GM21529 (cell line): ENCODE results near the gene DDX60.
"Not testable (repeated sequence)": the region's sequence is repeated elsewhere in the genome, so short reads cannot be mapped to it uniquely, and the experiment has no call there.

Source experiments
- ATAC-seq: cut with Tn5 transposase; IDR thresholded peaks from one replicate; pipeline ENCODE4 v1.9.1; 2021; ENCODE audit not compliant: unreplicated experiment

The DDX60 gene, protein sequence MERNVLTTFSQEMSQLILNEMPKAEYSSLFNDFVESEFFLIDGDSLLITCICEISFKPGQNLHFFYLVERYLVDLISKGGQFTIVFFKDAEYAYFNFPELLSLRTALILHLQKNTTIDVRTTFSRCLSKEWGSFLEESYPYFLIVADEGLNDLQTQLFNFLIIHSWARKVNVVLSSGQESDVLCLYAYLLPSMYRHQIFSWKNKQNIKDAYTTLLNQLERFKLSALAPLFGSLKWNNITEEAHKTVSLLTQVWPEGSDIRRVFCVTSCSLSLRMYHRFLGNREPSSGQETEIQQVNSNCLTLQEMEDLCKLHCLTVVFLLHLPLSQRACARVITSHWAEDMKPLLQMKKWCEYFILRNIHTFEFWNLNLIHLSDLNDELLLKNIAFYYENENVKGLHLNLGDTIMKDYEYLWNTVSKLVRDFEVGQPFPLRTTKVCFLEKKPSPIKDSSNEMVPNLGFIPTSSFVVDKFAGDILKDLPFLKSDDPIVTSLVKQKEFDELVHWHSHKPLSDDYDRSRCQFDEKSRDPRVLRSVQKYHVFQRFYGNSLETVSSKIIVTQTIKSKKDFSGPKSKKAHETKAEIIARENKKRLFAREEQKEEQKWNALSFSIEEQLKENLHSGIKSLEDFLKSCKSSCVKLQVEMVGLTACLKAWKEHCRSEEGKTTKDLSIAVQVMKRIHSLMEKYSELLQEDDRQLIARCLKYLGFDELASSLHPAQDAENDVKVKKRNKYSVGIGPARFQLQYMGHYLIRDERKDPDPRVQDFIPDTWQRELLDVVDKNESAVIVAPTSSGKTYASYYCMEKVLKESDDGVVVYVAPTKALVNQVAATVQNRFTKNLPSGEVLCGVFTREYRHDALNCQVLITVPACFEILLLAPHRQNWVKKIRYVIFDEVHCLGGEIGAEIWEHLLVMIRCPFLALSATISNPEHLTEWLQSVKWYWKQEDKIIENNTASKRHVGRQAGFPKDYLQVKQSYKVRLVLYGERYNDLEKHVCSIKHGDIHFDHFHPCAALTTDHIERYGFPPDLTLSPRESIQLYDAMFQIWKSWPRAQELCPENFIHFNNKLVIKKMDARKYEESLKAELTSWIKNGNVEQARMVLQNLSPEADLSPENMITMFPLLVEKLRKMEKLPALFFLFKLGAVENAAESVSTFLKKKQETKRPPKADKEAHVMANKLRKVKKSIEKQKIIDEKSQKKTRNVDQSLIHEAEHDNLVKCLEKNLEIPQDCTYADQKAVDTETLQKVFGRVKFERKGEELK (N-terminal part only)

DNA sequence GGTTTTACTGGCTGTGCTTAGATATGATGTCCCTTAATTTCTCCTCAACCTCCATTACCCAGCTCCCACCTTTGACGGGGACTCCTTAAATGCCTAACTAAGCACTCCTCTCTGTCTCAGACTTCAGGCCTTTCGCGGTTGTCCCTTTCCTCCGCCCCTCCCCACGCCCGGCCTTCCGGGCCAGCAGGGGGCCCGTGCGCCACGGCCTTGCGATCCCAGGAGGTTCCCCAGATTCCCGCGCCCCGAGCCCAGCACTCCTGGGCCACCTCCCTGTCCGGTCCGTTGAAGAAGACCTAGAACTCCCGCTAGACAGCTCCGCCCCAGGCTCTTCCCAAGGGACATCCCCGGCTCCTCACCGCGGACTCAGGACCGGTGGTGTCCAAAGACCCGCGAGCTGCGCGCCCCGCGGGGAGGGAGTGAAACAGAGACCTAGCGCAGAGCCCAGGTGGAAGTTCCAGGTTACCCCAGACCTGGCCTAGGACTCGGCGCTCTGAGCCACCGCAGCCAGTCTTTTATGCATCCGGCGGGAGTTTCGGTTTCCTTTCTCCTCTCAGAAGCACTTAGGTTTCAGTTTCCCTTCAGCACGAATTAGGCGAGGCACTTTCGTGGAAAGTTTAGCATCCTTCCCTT is at the start of gene DDX60:
DDX60 (minus strand) TSS at position 487 of the 630 bp plus-strand sequence. CDS start 7,493 bp downstream, outside the sequence.
- ATAC-seq: peak; percentile 98

DNA sequence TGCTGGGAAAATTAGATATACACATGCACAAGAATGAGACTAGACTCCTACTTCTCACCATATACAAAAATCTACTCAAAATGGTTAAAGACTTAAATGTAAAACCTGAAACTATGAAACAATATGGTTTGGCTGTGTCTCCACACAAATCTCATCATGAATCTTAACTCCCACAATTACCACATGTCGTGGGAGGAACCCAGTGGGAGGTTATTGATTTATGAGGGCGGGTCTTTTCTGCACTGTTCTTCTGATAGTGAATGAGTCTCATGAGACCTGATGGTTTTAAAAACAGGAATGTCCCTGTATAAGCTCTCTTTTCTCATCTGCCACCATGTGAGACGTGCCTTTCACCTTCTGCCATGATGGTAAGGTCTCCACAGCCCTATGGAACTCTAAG is 48.5 kb upstream of the DDX60 start:
- ATAC-seq: no peak

DNA sequence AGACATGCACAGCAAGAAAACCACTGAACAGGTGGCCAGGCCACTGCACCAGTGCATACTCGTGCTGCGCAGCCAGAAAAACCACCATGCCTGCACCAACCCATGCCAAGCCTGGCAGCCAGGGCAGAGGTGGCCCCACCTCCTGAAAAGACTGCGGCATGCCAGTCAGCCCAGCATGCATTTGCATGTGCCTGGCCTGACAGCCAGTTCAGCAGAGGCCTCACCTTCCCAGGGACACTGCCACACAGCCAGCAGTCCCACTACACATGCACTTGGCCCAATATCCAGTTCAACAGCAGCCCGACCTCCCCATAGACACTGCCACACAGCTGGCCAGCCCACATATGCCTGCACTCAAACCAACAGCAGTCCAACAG is 43.5 kb upstream of the DDX60 start:
- no peak for ATAC-seq

DNA sequence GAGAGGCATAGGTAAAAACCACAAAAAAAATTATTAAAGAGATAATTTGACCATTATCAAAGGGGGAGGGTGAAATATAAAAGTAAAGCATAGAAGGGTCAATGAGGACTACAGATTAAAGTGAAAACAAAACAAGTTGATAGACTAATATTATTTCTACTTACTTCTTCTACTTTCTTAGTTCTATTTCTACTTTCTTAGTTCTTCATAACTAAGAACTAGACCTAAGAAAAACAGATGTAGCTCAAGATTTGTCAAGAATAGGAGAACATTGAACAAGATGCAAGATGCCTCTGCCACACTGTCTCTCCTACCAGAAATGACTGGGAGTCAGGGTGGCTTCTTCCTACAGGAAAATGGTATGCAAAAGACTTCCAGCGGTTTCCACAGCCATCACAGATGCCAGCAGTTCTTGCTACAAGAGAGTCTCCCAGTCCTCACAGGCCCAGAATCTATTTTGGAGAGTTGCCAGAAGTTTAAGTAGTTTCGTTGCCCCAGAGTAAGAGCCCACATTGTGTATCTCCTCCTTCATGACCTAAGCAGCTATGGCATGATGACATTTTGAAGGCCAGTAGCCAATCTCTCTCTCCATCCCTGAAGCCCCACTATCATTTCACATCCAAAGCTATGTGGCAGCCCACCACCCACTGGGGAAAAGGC is 42.9 kb upstream of the DDX60 start:
- ATAC-seq: peak; percentile 78

DNA sequence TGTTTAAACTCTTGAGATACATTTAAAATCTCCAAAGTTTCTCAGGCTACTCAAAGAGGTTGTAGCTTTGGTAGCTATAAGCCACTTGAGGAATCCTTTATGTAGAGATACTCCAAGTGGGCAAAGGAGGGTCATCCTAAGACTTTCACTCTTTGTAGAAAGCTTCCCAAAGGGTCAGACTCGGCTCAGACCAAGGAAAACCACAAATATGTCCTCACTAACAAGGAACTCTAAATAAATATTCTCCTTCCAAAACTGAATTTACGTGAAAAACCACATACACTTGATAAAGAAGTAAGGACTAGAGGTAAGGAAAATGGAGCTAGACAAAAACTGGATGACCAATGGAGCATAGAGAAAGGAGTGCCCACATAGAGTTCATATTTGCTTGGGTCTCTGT is 41.7 kb upstream of the DDX60 start:
- ATAC-seq: no peak

DNA sequence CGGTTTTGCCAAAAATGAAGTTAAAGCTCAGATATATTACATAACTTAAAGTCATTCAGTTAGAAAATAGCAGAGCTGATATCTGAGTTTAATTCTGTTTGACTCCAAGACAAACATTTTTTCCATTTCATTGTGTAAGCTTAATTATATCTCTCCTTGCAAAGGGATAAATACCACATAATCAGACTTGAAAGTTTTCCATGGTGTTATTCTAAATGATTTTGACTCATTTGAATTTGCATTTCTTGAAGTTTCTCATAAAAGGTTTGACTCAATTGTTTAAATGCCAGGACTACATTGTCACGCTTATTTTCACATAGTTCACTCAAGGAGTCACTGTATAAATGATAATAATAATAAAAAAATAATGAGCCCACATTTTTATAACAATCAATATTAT is 39.4 kb upstream of the DDX60 start:
- ATAC-seq: no peak

DNA sequence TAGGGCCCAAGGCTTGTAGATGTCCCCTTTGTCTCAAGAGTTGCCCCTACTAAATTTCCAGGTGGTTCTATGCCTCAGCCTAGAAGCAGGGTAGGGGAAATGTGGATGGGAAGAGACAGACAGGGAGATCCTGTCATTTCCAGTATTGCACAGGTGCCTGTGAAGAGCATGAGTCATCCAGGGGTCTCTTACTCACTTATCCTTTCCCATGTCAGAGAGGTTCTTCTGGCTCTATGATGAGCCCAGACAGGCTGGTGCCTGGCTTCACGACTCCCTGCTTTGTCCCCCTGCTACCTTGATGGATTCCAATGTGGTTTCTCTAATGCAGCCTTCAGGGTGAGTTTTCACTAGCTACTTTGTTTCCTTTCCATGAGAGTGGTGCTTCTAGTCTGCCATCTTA is 35.2 kb upstream of the DDX60 start:
- ATAC-seq: no peak

DNA sequence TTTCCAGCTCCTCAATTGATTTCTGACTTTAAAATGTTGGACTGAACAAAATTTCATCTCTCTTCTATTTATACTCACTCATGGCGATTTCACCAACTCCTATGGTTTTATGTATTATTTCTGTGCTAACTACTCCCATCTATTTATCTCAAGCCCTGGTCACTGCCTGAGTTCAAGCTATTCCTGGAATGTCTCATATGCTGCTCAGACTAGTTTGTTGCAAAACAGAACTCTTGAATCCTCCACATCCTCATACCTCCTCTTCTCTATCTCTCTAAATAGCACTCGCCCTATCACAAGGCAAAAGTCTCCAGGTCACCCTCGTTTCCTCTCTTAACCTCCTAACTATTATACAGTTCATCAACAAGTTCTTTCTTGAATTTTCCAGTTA is 19.0 kb upstream of the DDX60 start:
- no peak for ATAC-seq

DNA sequence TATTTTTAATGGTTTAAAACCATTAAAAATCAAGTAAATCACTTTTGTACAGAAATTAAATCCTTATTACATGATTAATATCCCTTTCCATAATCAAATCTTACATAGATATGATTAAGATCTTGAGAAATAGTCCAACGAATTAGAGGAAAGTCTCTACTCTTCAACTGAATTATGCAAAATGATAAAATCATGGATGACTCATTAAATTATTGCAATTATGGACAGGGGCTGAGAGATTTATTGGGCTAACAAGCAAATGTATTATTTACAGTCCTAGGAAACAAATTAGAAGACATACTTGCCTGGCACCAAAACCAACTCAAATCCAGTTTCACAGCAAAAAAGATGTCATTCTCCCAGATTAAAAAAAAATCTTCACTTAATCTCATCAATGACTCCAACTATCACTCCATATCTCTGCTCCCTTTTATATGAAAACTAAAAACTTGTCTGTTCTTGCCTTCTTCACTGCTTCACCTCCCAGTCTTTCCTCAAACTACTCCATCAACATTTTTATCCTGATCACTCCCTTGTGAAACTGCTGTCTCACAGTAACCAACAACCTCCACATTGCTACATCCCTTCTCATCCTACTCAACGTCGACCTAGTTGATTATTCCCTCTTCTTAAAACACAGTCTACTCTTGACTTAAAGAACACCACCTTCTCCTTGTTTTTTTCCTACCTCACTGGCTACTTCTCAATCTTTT is 18.4 kb upstream of the DDX60 start:
- no peak for ATAC-seq

DNA sequence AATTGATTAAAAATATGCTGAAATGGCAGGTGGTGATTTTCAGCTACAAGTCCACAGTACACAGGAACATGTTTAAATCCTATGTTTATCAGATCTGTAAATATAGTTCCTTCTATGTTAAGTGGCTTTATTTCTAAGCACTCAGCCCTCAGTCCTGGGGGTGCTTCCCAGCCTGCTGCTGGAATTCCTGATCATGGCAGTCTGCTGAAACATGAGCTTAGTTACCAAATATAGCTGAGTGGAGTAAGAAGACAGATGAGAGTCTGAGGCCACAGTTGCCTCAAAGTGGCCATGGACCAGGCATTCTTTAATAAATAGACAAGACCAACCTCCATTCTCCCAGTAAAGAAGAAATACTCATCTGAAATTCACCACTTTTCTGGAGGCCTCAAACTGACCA is 17.1 kb upstream of the DDX60 start:
- ATAC-seq: no peak

DNA sequence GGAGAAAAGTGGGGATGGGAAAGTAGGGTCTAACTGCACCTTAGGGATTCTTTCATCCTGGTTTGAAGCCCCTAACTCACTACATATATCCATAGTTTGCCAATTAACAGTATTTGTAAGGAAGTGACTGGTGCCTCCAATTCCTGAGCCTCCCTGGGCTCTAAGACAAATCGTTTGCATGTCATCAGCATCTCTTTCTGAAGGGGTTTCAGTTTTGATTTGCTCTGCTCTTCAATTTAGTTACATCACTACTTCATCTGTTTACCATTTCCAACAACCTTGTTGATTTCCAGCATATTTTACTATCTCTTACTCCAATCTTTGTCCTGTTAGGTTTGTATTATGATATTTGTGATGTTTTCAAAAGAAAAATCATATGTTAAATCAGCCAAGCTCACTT is 15.5 kb upstream of the DDX60 start:
- ATAC-seq: no peak

DNA sequence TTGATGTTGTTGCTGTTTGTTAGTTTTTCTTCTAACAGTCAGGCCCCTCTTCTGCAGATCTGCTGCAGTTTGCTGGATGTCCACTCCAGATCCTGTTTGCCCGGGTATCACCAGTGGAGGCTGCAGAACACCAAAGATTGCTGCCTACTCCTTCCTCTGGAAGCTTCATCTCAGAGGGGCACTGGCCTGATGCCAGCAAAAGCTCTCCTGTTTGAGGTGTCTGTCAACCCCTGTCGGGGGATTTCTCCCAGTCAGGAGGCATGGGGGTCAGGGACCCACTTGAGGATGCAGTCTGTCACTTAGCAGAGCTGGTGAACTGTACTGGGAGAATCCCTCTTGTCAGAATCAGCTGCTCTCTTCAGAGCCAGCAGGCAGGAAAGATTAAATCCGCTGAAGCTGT is 12.0 kb upstream of the DDX60 start:
- ATAC-seq: not testable (repeated sequence)

DNA sequence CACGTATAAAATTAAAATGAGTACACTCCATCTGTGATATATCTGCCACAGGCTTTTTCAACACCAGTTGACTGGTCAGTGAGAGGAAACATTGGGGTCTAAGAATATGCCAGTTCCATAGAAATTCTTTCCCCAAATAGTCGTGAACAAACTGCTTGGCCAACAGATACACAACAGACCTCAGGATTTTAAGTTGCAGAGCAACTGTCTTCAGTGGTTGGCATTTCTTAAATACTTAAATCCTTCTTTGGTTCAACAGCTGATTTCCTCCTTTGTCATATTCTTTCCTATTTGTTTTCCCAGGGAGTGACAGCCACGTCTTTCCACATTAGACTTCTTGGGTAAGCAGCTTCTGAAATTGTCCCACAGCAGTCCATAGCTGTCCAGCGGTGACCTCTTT is 7.0 kb upstream of the DDX60 start:
- ATAC-seq: no peak

DNA sequence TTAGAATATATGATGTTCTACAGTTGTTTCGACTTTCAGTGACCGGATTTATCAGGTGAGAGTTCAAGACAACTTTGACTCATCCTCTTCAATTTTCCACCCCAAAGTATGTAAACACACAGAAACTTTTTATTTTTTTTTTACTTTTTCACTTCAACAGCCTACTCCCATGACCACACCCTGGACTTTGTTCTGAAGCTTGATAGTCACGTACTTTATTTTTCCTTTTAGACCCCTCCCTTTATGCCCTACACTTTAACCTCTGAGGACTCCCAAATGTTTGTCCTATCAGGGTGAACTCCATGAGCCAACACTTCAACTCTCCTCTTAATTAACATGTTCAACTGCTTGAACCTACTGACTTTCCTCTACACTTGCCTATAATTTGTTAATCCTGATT is 2.5 kb upstream of the DDX60 start:
- ATAC-seq: no peak

DNA sequence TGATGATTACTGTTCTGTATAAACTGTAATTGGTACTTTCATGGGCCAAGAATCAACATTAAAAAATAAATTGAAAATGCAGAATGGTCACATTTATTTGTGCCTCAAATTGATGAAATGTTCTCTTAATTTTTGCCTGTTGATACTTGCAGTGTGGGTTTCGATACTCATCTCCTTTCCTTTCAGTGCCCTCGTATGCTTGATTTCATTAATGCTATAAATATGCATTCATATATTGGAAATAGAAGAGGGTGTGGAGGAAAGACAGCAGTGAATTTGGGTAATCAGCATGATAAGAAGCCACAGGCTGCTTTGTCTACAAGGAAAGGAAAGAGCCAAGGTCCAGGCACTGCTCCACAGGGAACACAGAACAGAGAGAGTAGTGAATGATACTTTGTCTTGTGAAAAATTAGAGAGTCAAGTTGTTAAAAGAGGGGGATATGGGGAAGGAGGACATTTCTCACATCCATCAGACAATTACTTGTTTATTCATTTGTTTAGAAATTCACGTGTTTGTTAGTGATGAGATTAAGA is 1.0 kb upstream of the DDX60 start:
- no peak for ATAC-seq

DNA sequence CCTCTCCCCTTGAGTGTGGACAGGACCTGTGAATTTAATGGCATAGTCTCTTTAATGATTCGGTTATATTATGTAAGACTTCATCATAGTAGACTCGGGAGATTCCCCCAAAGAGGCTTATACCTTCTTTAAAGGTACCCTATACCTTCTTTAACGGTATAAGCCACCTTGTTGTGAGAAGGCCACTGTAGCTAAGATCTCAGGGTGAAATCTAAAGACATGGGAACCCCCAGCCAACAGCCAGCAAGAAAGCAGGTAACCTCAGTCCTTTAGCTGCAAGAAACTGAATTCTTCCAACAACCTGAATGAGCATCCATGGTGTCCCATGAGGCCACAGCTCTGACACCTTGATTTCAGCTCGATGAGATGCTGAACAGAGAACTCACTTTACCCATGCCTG is 931 bp downstream of the DDX60 start:
- ATAC-seq: no peak

DNA sequence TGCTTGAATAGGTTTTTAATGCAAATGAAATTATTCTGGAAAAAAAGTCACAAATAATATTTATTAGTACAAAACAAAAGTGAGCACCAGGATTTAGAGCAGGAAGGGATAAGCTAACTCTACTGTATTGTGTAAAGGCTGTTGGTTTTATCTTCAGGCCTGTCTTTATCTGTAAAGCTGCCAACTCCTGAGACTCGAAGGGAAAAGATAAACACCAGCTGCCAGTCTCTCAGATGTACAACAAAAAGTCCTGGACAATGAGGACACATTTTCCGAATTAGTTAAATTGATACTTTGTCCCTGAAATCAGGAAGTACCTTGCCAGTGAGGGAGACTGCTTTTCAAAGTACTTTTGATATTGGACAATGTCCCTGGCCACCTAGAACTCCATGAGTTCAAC is 8.8 kb downstream of the DDX60 start:
- no peak for ATAC-seq

DNA sequence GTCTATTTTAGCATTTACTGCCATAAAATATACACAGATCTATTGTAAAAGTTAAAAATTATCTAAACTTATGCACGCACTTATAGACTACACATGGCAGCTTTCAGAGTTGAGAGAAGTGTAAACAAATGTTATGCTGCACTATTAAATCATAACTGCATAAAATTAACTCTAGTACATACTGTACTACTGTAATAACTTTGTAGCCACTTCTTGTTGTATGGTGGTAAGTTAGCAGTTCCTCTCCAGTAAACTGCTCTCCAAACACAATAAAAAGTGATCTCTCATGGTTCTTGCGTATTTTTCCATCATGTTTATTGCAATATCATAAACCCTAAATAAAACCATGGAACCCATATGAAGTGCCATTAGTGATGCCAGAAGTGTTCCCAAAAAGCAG is 9.6 kb downstream of the DDX60 start:
- no peak for ATAC-seq

DNA sequence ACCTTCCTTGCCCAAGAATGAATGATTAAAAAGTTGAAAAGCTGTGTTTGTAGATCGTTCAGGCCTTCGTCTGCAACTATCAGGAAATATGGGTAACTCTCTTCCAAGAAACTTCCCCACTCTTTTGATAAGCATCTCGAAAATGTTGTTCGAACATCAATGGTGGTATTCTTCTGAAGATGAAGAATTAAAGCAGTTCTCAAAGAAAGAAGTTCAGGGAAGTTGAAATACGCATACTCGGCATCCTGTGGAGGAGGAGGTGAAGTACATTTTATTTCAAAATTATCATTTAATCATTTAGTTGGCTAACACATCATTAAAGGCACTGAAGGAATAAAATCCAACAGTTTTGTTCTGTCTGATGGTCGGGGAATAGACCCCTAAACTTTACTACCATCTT is 12.1 kb downstream of the DDX60 start:
- no peak for ATAC-seq
